ENCODE results near the gene SPTBN5.

The SPTBN5 gene

DNA sequence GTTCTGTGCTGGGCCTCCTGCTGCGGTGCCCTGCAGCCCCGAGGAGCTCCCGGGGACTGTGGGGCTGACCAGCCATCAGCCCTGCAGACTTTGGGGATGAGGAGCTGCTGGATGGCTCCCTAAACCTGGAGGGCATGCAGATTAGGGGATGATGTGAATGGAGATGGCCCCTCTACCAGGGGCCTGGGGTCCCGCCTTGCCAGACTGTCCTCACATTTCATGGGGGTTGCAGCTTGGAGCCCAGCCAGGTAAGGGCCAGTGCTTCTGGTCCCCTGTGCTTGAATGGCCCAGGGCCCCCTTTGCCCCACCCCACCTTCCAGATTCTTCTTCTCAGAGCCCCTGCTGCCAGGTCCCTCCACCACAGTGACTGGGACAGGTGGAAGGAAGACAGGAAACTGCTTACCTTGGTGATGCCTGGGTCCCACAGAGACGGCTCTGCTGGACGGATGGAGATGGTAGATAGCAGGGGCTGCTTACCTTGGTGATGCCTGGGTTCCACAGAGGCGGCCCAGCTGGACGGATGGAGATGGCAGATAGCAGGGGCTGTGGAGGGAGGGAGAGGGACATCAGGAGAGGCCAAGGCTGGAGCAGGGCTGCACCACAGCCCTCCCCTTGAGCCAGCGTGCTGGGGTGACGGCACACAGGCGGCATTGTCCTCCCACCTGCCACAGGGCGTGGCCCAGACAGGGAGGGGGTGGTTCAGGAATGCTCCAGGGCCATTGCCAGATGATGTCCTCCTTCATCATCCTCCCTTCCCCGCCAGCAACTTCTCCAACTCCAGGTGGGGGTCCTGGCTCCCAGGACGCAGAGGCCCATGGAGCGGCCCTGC is at the start of gene SPTBN5:
TSS of gene SPTBN5 (minus strand) at position 632 of the 829 bp plus-strand sequence. CDS start at position 76, 556 bp downstream.
- no peak for DNase-seq (ENCODE audit: low spot score)

DNA sequence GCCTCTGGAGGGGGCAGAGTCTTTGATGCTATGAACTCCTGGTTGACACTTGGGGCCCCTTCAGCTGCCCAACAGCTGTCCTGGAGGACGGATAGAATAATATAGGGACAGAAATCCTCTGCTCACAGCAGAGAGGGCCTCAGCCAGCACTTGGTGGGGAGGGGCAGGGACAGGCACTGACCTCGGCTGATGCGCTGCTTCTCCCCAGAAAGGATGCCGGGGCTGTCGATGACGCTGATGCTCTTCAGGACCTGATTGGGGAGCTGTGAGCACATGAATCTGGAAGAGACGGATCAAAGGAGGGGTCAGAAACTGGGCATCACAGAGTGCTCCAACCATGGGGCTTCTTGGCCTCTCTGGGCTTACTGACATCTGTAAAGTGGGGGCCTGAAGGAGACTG is 49.0 kb upstream of the SPTBN5 start:
- no peak for DNase-seq (ENCODE audit: low spot score)

DNA sequence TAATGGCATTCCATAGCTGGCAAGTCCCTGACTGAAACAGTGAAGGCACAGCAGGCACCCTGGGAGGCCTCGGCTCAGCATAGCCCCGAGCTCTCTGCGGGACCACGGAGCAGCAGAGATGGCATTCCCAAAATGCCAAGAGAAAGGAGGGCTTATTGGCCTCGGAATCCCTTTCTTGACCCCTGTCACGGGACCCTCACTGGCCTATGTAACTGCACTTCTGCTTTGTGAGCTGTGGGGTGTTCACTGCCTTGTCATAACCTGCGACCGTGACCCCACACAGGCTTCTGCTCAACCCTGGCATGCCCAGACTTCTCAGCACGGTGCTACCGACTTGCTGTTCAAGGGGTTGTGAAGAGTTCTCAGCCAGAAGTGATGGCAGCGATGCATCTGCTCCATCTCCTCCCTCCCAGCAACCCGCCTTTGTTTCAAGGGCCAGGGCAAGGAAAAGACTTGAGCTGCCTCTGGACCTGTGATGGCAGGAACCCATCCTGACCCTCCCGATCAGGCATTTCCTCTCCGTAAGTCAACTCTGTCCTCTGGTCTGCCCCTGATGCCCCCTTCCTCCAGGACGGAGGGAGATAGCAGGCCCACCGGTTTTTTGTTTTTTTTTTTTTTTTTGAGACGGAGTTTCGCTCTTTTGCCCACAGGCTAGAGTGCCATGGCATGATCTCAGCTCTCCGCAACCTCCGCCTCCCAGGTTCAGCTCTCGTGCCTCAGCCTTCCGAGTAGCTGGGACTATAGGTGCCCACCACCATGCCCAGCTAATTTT is 48.0 kb upstream of the SPTBN5 start:
- DNase-seq (ENCODE audit: low spot score), result no peak

DNA sequence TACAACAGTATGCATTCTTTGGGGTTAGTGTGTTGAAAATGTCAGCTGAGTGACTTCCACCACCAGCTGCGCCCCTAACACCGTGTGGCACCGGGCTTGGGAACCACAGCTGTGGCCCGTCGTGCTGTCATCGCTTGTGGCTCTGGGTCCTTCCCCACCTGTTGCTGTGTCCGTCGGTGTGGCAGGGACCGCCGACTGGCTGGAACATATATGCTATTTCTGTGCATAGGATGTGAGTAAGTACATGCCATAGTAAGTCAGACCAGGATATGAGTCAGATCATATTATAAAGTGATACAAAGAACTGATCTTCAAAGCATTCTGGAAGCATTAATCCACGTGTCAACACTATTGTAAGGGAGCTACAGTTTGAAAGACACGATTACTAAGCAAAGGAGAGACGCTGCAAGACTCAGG is 46.6 kb upstream of the SPTBN5 start:
- DNase-seq (ENCODE audit: low spot score), result peak; percentile 31

DNA sequence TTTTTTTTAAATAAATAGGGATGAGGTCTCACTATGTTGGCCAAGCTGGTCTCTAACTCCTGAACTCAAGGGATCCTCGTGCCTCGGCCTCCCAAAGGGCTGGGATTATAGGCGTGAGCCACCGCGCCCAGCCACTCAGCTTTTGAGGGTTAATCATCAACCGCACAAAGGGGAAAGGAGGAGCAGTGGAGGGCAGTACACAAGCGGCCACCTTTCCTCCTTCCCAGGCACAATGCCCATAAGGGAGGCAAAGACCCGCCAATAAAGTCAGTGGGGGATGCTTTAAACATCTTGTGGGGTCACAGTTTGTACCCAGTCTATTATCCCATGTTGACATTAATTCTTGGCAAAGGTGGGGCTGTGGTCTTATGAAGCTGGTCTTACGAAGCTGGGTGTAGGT is 46.1 kb upstream of the SPTBN5 start:
- no peak for DNase-seq (ENCODE audit: low spot score)

DNA sequence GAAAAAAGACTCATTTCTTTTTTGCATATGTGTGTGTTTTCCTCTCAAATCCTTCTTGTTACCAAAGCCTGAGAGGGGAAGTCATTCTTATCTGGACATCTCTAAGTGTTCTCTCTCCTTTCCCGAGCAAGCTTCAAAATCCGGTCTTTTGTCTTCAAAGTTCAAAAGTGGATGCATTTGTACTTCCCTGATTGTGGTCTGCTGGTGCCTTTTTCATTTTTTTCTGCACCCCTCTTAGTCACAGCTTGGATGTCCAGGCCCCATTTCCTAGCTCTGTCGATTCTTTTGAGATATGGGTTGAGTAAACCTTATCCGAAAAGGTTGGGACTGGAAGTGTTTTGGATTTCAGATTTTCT is 43.7 kb upstream of the SPTBN5 start:
- no peak for DNase-seq (ENCODE audit: low spot score)

DNA sequence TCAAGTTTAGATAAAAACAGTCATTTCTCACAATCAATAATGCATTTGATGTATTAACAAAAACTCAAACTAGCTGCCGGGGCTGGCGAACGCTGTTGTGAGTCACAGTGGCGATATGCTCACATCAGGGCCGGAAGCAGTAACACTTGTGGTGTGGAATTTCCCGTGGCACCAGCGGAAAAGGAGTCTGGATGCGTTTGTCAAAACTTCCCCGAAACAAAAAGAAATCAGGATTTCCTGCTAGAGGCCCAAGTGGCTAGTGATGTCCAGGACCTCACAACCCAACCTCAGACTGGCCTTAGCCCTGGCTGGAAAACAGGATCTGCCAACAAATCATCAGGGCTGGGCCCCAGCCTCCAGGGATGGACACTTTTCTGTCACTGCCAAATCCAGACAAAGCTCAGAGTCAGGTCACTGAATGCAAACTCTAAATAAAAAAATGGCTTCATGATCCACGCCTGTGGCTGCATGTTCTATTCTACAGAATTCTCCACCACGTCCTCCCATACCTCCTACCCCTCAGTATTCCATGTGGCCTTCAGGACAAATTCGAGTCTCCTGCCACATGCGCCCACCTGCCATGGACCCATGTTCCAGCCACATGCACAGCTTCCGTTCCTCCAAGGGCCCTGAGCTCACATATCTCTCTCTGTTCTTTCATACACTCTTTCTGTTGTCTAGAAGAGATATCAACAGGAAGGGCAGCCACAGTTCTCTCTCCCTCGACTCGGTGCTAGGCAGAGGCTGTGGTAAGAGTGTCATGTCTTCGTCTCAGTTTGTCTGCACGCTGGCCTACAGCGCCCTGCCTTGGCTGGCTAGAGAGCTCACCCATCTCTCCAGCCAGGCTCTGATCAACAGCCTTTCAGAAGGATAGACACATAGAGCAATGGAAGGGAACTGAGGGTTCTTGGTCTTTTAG is 43.1 kb upstream of the SPTBN5 start:
- peak; percentile 84 for DNase-seq (ENCODE audit: low spot score)

DNA sequence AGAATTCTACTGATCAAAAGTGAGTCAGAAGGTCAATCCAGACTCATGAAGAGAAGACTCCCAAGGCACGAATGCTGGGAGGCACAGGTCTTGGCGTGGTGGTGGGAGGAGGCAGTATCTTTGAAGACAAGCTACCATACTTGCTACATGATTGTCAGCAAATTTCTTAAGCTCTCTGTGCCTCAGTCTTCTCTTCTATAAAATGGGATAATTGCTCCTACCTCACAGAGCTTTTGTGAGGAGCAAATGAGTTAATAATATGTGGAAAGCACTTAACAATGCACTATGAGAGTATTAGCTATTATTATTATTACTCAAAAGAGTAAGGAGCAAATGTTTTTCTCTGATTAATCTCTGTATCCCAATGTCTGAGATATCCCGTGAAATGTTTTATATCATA is 42.3 kb upstream of the SPTBN5 start:
- no peak for DNase-seq (ENCODE audit: low spot score)

DNA sequence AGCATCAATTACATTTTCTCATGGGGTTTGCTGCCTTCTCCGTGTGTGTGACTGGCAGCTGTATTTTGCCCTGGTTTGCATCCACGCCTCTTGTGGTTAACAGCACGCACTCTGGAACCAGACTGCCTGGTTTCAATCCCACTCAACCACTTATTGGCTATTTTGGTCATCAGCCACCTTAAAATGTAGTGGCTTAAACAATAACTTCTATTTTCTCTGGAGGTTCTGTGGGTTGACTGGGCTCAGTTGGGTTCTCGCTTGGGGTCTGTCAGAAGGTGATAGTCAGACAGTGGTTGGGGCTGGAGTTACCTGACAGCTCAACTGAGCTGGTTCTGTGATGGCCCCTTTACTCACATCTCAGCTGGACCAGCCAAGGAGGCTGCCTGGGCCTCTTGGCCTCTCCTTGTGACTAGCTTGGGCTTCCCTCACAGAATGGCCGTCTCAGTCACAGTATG is 41.7 kb upstream of the SPTBN5 start:
- DNase-seq (ENCODE audit: low spot score), result no peak

DNA sequence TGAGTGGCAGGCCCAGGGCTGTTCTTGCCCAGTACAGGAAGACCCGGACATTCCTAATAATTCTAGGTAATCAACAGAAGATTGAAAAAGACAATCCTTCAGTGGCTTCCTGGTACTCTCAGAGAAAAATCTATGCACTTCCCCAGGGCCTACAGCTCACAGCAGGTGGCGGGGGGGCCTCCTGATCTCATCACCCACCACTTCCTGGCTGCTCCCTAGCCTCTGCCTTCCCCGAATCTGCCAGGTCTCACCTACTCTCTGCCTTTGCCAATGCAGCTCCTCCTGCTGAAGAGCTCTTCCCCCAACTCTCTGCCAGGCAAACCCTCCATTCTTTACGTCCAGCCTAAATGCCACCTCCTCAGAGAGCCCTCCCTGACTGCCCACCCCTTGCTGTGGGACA is 41.0 kb upstream of the SPTBN5 start:
- peak; percentile 85 for DNase-seq (ENCODE audit: low spot score)

DNA sequence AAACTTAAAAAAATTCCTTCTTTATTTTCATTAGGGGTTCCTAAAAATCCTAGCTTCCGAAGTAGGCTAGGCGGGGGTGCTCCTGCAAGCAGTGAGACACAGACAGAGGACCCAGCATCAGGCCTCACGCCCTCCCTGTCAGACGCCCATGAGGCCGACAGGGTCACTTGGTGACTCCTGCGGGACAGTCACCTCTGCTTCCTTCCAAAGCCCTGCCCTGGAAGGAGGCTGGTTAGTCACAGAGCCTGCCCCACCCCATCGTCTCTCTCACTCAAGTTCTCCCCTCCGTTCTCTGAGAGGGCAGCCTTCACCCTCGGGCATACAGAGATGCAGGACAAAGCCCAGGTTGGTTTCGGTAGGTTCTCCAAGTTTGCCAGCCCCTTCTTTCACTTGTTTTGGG is 39.9 kb upstream of the SPTBN5 start:
- DNase-seq (ENCODE audit: low spot score), result no peak

DNA sequence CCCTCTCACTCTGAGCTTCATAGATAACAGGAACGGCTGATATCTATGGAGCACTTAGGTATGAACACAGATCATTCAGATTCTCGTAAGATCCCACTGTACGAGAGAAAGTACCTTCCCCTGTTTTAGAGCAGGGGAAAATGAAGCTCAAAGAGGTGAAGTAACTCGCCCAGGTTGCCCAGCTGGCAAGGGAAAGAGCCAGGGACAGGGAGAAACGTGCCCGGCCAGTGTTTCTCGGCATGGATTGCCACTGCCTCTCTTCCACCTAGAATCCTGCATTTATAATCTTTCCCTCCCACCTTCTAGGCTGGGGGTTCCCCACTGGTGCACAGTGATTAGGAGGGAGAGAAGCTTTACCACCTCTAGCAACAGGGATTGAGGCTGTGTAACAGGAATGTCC is 39.5 kb upstream of the SPTBN5 start:
- no peak for DNase-seq (ENCODE audit: low spot score)

DNA sequence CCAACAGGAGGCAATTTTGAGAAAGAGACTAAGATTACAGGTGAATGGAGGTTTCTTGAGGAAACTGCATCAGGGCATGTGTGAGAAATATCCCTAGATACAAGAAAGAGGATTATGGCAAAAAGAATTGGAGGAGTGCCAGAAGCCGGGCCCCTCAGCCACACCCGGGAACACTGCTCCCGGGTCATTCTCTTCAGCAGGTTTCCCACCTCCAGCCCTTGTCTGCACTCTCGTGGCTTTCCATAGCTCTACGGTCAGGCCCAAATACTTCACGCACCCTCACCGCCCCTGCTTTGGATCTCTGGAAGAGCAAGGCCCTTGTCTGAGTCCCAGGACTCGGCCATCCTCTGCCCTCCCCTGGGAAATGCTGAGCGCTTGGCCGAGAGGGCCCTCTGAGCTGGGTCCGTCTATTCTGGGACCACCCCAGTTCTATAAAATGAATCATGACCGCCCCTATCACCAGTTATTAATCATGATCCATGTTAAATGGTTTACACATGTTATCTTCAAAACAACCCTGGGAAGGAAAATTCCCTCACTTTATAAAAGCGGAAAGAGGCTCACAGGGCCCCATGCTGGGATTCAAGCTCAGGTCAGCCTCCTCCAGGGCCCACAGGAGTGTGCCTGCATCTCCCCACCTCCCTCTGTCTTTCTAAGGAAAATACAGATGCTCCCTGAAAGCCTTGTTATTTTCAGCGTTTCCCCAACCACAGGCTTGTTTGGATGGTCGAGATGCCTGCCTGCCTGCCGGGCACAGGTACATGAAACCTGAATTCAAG is 38.8 kb upstream of the SPTBN5 start:
- no peak for DNase-seq (ENCODE audit: low spot score)

DNA sequence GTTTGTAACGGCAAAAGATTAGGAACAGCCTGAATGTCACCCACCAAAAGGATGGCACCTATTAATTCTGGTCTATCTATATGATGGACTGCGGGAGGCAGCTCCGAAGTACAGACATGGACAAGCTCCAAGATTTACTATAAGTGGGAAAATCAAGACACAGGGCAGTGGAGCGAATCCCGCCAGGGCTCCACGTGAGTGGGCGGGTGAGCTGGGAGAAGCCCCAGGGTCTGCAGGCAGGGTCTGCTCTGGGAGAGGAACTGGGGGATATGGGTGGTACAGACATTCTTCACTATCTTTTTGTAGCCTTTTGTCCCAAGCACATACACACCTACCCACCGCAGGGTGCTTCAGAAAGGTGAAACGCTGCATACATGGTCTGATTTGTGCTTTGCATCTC is 38.2 kb upstream of the SPTBN5 start:
- no peak for DNase-seq (ENCODE audit: low spot score)

DNA sequence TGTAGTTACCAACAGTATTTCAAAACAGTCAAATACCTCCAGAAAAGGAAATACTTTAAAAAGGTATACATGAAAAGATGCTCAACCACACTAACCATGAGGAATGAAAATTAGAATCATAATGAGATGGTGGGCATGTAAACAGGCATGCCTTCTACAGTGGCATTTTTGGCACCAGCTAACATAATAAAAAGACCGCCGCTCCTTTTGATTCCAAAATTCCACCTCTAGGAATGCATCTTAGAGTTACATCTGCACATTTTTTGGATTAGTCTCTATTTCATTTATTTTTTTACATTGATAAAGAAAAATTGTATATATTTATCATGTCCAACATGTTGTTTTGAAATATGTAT is 37.0 kb upstream of the SPTBN5 start:
- no peak for DNase-seq (ENCODE audit: low spot score)

DNA sequence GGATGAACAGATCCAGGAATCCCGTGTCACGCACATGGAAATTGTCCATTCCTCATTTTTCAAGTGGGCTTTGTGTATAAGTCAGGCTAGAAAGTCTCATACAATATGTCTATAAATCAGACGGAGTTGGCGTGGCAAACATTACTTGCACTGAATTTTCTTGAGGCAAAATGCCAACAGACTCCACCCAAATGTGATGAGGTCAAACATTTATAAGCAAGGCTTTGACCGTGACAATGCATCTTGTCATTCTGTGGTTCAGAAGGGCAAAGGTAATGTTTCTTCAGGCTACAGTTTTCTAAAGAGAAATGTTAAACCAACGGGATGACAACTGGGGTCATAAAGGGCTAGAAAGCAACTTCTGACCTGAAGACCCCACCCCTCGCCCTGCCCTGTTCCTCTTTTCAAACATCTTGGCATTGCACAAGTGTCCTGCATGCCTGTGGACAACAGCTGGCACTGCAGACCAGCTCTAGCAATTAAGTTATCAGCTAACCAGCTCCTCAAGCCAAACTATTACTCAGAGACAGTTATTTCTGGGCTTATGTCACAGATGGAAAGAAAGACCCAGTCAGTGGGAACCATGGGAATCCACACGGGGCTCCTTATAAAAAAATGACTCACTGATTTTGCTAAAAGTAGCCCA is 36.5 kb upstream of the SPTBN5 start:
- no peak for DNase-seq (ENCODE audit: low spot score)

DNA sequence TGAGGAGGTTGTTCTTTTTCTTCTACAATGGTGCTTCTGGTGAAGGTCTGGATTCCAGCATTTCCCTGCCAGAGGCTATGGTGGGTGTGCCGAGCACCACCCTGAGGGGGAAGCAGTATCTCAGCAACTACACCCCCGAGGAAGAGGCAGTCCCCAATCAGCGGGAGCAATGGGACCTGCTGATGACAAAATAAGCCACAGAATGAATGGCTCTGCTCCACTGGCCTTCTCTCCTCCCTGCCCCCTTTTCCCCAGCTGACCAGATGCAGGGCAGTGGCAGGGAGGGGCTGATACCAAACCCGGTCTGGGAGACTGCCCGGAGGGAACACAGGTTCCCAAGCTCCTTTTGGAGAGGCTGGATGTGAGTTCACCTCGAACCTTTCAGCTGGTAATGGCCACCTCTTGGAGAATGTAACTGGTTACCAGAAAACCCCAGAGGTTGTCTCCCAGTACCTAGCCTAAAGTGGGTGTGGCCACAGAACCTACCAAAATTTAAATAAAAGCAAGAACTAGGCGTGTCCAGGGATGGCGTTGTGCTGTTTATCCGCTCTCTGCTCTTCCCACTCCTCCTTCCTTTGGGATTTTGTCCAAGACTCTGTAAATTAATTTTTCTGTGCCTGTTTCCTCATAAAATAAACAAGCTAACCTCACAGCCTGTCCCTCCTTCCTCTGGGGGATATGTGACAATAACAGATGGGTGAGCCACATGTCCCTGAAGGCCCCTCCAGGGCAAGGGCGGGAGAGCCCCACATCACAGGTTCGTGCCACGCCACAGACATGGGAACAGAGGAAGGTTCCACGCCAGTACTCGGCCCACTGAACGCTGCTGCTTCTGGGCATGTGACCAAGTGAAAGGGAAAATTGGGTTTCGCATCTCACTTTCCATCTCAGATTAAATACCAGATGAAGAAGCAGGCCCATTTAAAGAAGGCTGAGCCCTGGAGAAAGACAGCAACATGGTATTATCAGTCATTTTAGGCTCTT is 35.1 kb upstream of the SPTBN5 start:
- DNase-seq (ENCODE audit: low spot score), result no peak

DNA sequence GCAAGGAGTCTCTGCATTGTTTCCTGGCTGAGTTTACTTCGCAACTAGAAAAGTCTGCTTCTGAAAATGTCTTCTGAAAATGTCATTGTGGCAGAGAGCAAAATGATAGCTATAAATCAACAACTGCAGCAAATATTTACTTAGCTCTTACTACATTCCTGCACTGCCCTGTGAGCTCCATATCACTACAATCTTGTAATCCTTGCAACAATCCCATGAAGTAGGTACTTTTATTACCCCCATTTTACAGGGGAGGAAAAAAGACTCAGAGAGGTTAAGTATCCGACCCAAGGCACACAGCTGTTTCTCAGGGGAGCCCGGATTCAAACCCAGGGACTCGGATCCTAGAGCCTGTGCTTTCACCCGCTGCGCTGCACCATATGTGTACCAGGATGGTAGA is 34.2 kb upstream of the SPTBN5 start:
- no peak for DNase-seq (ENCODE audit: low spot score)

DNA sequence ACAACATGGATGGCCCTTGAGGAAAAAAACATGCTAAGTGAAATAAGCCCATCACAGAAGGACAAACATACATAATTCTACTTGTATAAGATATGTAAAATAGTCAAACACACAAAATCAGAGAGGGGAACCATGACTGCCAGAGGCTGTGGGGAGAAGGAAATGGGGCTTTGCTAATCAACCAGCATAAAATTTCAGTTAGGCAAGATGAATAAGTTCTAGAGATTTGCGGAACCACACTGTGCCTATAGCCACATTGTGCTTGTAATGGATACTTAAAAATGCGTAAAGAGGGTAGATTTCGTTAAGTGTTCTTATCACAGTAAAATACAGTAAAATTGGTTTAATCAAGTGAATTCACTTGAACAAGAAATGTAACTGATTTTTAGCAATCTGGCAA is 33.7 kb upstream of the SPTBN5 start:
- no peak for DNase-seq (ENCODE audit: low spot score)

All from CD4-positive, alpha-beta T cell treated with Interleukin-6 at 100 ng/mL for 8 hours (primary cell).